Tibial nerve (tissue), 3 donors: Measurements from ENCODE around the gene OR2V1.

Experiments
- CTCF ChIP-seq, 5 experiments: fragments of 200-600 bp in 3 of 5; fragments of 450-650 bp in 2 of 5; sonication (generic) in 3 of 5; IDR thresholded peaks; one replicate each; pipeline ENCODE4 v1.5.1; 2016 to 2019; ENCODE audit warnings: antibody characterized with exemption in 5 of 5, mild to moderate bottlenecking in 3 of 5, moderate library complexity in 2 of 5
- POLR2A ChIP-seq, 2 donors: fragments of 450-650 bp; IDR thresholded peaks; one replicate each; pipeline ENCODE4 v1.6.1; 2017; ENCODE audit warnings: antibody characterized with exemption in 2 of 2, mild to moderate bottlenecking in 2 of 2, moderate library complexity in 2 of 2

GRCh38 chr5:181111010-181111409 lies 20.0 kb downstream of the OR2V1 start:
- no peak for TF ChIP-seq POLR2A (IDR thresholded peaks at IDR 0.05)
- TF ChIP-seq CTCF (IDR thresholded peaks at IDR 0.05) = no peak
